HCT116 (cell line): ENCODE measurements around the gene CD164L2. TPM values are rescaled to one million over a fixed set of nuclear protein-coding genes. Genes with fewer than 3 reads are reported as not detected.
"Not testable (repeated sequence)": the region's sequence is repeated elsewhere in the genome, so short reads cannot be mapped to it uniquely, and the experiment has no call there.

Experiments used
- ATAC-seq: fragments of 200-7000 bp; cut with Tn5 transposase; 2 replicates; pipeline ENCODE4 v1.9.1; 2020; ENCODE audit warnings: mild to moderate bottlenecking, moderate library complexity
- BruUV-seq: library from RNA; stranded (reverse); fragments of 400-500 nt; replicated peaks from 2 replicates; lab custom pipeline; 2021; lab: Mats Ljungman, UMichigan
- CTCF ChIA-PET: fragments of 300-600 bp; sonication (Branson Sonifier 250); formaldehyde crosslinking; loops from one replicate; lab custom pipeline; 2021; ENCODE audit warnings: antibody characterized with exemption; lab: Charles Lee
- POLR2A ChIA-PET: fragments of 300-600, 350-600 bp; sonication (Branson Sonifier 250); formaldehyde crosslinking; loops from one replicate; lab custom pipeline; 2021; ENCODE audit warnings: antibody characterized with exemption; lab: Charles Lee
- RAD21 ChIA-PET, 2 experiments: fragments of 300-600 bp; sonication (Branson Sonifier 250); formaldehyde crosslinking; loops; one replicate each; lab custom pipeline; 2023; ENCODE audit warnings: low total read pairs in 2 of 2; ENCODE audit not compliant: uncharacterized antibody in 2 of 2, unreplicated experiment in 2 of 2, low non-redundant PET in 1 of 2; lab: Charles Lee
- DNase-seq: peaks from one replicate; pipeline ENCODE4 v3.0.0-alpha.2; 2010; ENCODE audit warnings: low read depth, low spot score
- H2AFZ ChIP-seq: fragments of 200-600 bp; shearing (Covaris generic), sonication (generic); 2 replicates; pipeline ENCODE4 v1.6.1; 2017; ENCODE audit warnings: low read depth, mixed run types, mixed read lengths, antibody characterized with exemption, low read length; ENCODE audit not compliant: poor library complexity, severe bottlenecking
- H3K27ac ChIP-seq: 2 replicates; pipeline ENCODE4 v1.5.1; 2012; ENCODE audit warnings: low read depth, low read length
- H3K27me3 ChIP-seq: fragments of 200-600 bp; sonication (generic); 2 replicates; pipeline ENCODE4 v1.6.1; 2016; ENCODE audit warnings: mixed run types, low read length, mixed read lengths; ENCODE audit not compliant: insufficient read depth
- H3K36me3 ChIP-seq, 2 experiments: fragments of 200-500 bp in 1 of 2; fragments of 200-600 bp in 1 of 2; sonication (Bioruptor generic) in 1 of 2; sonication (generic) in 1 of 2; 2 replicates each; pipeline versions ENCODE4 v1.5.1 to v1.6.1; 2014 to 2016; ENCODE audit warnings: low read length in 2 of 2, inconsistent platforms in 1 of 2, mixed read lengths in 1 of 2, mixed run types in 1 of 2; ENCODE audit not compliant: insufficient read depth in 2 of 2, control insufficient read depth in 1 of 2
- H3K4me1 ChIP-seq, 2 experiments: fragments of 200-600 bp in 1 of 2; sonication (generic) in 1 of 2; 2 replicates each; pipeline versions ENCODE4 v1.5.1 to v1.6.1; 2012 to 2017; ENCODE audit warnings: low read length in 2 of 2, inconsistent platforms in 1 of 2, mild to moderate bottlenecking in 1 of 2, mixed read lengths in 1 of 2, mixed run types in 1 of 2, moderate library complexity in 1 of 2; ENCODE audit not compliant: insufficient read depth in 2 of 2, control insufficient read depth in 1 of 2
- H3K4me2 ChIP-seq: fragments of 200-600 bp; sonication (generic); 2 replicates; pipeline ENCODE4 v1.6.1; 2017; ENCODE audit warnings: mixed run types, low read length, mixed read lengths
- H3K4me3 ChIP-seq, 2 experiments: fragments of 200-600 bp in 1 of 2; sonication (generic) in 1 of 2; replicated peaks in 1 of 2; 2 replicates each; pipeline ENCODE4 v1.5.1; 2011 to 2016; ENCODE audit warnings: low read length in 2 of 2, control low read depth in 1 of 2, low read depth in 1 of 2, mild to moderate bottlenecking in 1 of 2, mixed read lengths in 1 of 2, mixed run types in 1 of 2
- H3K79me2 ChIP-seq: fragments of 200-600 bp; sonication (generic); 2 replicates; pipeline ENCODE4 v1.6.1; 2017; ENCODE audit warnings: mild to moderate bottlenecking, mixed run types, low read length, moderate library complexity, mixed read lengths; ENCODE audit not compliant: insufficient read depth
- H3K9ac ChIP-seq: fragments of 200-600 bp; sonication (generic); 2 replicates; pipeline ENCODE4 v1.6.1; 2016; ENCODE audit warnings: low read length, mixed read lengths
- H3K9me2 ChIP-seq: fragments of 200-600 bp; sonication (generic), shearing (Covaris generic); 2 replicates; pipeline ENCODE4 v1.6.1; 2017; ENCODE audit warnings: mixed run types, mild to moderate bottlenecking, moderate library complexity; ENCODE audit not compliant: insufficient read depth
- H3K9me3 ChIP-seq, 2 experiments: fragments of 200-500 bp in 1 of 2; fragments of 200-600 bp in 1 of 2; sonication (Bioruptor generic) in 1 of 2; sonication (generic) in 1 of 2; 2 replicates each; pipeline ENCODE4 v1.6.1; 2014 to 2017; ENCODE audit warnings: low read length in 2 of 2, mixed read lengths in 2 of 2, inconsistent platforms in 1 of 2, low read depth in 1 of 2, mild to moderate bottlenecking in 1 of 2, mixed run types in 1 of 2, moderate library complexity in 1 of 2; ENCODE audit not compliant: control insufficient read depth in 1 of 2, insufficient read depth in 1 of 2
- H4K20me1 ChIP-seq: fragments of 200-600 bp; sonication (generic), shearing (Covaris generic); 2 replicates; pipeline ENCODE4 v1.6.1; 2017; ENCODE audit warnings: mixed run types, mild to moderate bottlenecking, moderate library complexity; ENCODE audit not compliant: insufficient read depth
- FOSL1 ChIP-seq: IDR thresholded peaks from 2 replicates; pipeline ENCODE4 v1.6.1; 2012; ENCODE audit warnings: low read depth
- RAD21 ChIP-seq: IDR thresholded peaks from 2 replicates; pipeline ENCODE4 v1.6.1; 2012; ENCODE audit warnings: low read depth, mild to moderate bottlenecking
- ZBTB33 ChIP-seq: IDR thresholded peaks from 2 replicates; pipeline ENCODE4 v1.6.1; 2011; ENCODE audit warnings: mild to moderate bottlenecking, low read length, moderate library complexity; ENCODE audit not compliant: insufficient replicate concordance; ENCODE audit errors: extremely low read depth
- intact Hi-C: fragments of 100-400 bp; cut with micrococcal nuclease; formaldehyde crosslinking; loops from 2 replicates; pipeline ENCODE4 v1.10.0; 2022
- total RNA-seq: library from RNA; stranded (reverse); gene quantifications from one replicate; pipeline ENCODE4 v1.2.1, GENCODE V29; 2021; ENCODE audit not compliant: unreplicated experiment
- TF ChIP-seq, protein P1 (sequence below), 3 experiments: fragments of 200-600 bp in 1 of 3; sonication (generic) in 1 of 3; IDR thresholded peaks in 2 of 3; conservative IDR thresholded peaks in 1 of 3; 2 replicates each; pipeline ENCODE4 v1.5.1; 2012 to 2017; ENCODE audit warnings: low read depth in 2 of 3, low read length in 2 of 3, antibody characterized with exemption in 1 of 3, borderline replicate concordance in 1 of 3, control low read depth in 1 of 3, mild to moderate bottlenecking in 1 of 3, mixed read lengths in 1 of 3, mixed run types in 1 of 3, moderate library complexity in 1 of 3; ENCODE audit not compliant: insufficient read depth in 1 of 3

The CD164L2 gene
- total RNA-seq, 1 experiment from 2014 or later = 11.6 TPM

GRCh38 chr1:27388337-27389005, 5.3 kb upstream of the CD164L2 start:
- intact Hi-C loops = loop anchor here (1.0 kb wide), 2 partner anchors 31 to 87 kb away; no protein-coding TSS in a partner anchor
- TF ChIP-seq RAD21 = peak; percentile 96
- no peak for TF ChIP-seq ZBTB33
- TF ChIP-seq, protein P1, sequence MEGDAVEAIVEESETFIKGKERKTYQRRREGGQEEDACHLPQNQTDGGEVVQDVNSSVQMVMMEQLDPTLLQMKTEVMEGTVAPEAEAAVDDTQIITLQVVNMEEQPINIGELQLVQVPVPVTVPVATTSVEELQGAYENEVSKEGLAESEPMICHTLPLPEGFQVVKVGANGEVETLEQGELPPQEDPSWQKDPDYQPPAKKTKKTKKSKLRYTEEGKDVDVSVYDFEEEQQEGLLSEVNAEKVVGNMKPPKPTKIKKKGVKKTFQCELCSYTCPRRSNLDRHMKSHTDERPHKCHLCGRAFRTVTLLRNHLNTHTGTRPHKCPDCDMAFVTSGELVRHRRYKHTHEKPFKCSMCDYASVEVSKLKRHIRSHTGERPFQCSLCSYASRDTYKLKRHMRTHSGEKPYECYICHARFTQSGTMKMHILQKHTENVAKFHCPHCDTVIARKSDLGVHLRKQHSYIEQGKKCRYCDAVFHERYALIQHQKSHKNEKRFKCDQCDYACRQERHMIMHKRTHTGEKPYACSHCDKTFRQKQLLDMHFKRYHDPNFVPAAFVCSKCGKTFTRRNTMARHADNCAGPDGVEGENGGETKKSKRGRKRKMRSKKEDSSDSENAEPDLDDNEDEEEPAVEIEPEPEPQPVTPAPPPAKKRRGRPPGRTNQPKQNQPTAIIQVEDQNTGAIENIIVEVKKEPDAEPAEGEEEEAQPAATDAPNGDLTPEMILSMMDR (IDR thresholded peaks at IDR 0.05 in 2 of 3, conservative IDR thresholded peaks at IDR 0.05 in 1 of 3; ENCODE audit: borderline replicate concordance in 1 of 3, insufficient read depth in 1 of 3, low read depth in 2 of 3, low read length in 2 of 3) = peak; percentile 90 to 96 (median 94)
- no peak for TF ChIP-seq FOSL1
- H3K9me3 ChIP-seq = no peaks in the 10 kb centered on the region
- DNase-seq = peak; percentile 61
- ChIA-PET RAD21 (interaction anchor here in 1 of 2 experiments (1.0 to 1.1 kb wide), 2 partner anchors 56 to 88 kb away, joined by 4 to 5 read pairs; no protein-coding TSS in a partner anchor), POLR2A (interaction anchor here (1.7 kb wide), 1 partner anchor 23 kb away, joined by 3 read pairs; no protein-coding TSS in a partner anchor), CTCF (interaction anchor here (1.0 to 3.6 kb wide), 10 partner anchors 9 to 344 kb away, joined by 3 to 17 read pairs (median 7); partner anchors contain the start of gene MAP3K6)
- peaks cover 10% of the 10 kb centered on the region for H3K79me2 ChIP-seq
- no peaks in the 10 kb centered on the region for H4K20me1 ChIP-seq
- ATAC-seq = peak; percentile 35
- no peaks in the 10 kb centered on the region for H3K27me3 ChIP-seq
- no peak overlapping the region for H3K9ac ChIP-seq
- H2AFZ ChIP-seq = no peak overlapping the region
- H3K36me3 ChIP-seq = no peaks in the 10 kb centered on the region
- H3K9me2 ChIP-seq = no peaks in the 10 kb centered on the region
- H3K4me1 ChIP-seq = peaks cover 12 to 35% of the 10 kb centered on the region in 2 experiments
- H3K27ac ChIP-seq = no peak overlapping the region
- no peak overlapping the region for H3K4me2 ChIP-seq
- no peak overlapping the region for H3K4me3 ChIP-seq
- no TSS peak for BruUV-seq

DNA sequence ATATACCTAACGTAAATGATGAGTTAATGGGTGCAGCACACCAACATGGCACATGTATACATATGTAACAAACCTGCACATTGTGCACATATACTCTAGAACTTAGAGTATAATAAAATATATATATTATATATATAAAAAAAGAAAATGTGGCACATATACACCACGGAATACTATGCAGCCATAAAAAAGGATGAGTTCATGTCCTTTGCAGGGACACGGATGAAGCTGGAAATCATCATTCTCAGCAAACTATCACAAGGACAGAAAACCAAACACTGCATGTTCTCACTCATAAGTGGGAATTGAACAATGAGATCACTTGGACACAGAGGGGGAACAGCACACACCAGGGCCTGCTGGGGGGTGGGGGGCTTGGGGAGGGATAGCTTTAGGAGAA, 1.7 kb upstream of the CD164L2 start:
- BruUV-seq, H2AFZ ChIP-seq, intact Hi-C loops, H3K27me3 ChIP-seq, H3K36me3 ChIP-seq, H3K4me2 ChIP-seq, H3K4me3 ChIP-seq, H3K9ac ChIP-seq, H4K20me1 ChIP-seq, H3K27ac ChIP-seq, H3K9me3 ChIP-seq, ATAC-seq, H3K9me2 ChIP-seq, DNase-seq, H3K79me2 ChIP-seq: not testable (repeated sequence)
- RAD21 ChIA-PET = interaction anchor here in 1 of 2 experiments (1.0 kb wide), 1 partner anchor 83 kb away, joined by 3 read pairs; no protein-coding TSS in a partner anchor
- POLR2A ChIA-PET = interaction anchor here (3.9 kb wide), 1 partner anchor 19 kb away, joined by 26 read pairs; the partner anchor contains the start of gene MAP3K6
- CTCF ChIA-PET = interaction anchor here (0.5 to 3.6 kb wide), 3 partner anchors 18 to 153 kb away, joined by 3 to 17 read pairs (median 10); partner anchors contain the start of gene MAP3K6
- peaks cover 4 to 48% of the 10 kb centered on the region in 2 experiments; a peak in 3 of 4 replicates for H3K4me1 ChIP-seq
